Keratinocyte (primary cell): ENCODE data around the gene GALR3. TPM values are rescaled to one million over a fixed set of nuclear protein-coding genes. Genes with fewer than 3 reads are reported as not detected.

ENCODE experiments used
- DNase-seq: peaks from one replicate; pipeline ENCODE4 v3.0.0-alpha.2; 2011; ENCODE audit warnings: low read depth, missing footprints, low spot score
- FAIRE-seq: peaks from 2 replicates; lab custom pipeline; 2011; peaks lifted over from hg19 to GRCh38; lab: Jason Lieb, UNC
- H2AFZ ChIP-seq: 2 replicates; pipeline ENCODE4 v1.6.0; 2012; ENCODE audit warnings: low read length, control low read depth, inconsistent platforms; ENCODE audit not compliant: control insufficient read depth
- H3K27ac ChIP-seq: 2 replicates; pipeline ENCODE4 v1.5.1; 2011; ENCODE audit warnings: low read length; ENCODE audit not compliant: control insufficient read depth, insufficient read depth
- H3K27me3 ChIP-seq: 3 replicates; pipeline ENCODE4 v1.6.0; 2011; ENCODE audit warnings: low read length; ENCODE audit not compliant: control insufficient read depth, insufficient read depth; ENCODE audit errors: extremely low read depth
- H3K36me3 ChIP-seq, 2 experiments: 2 replicates in 1 of 2; 3 replicates in 1 of 2; pipeline ENCODE4 v1.5.1; 2011; ENCODE audit warnings: low read length in 2 of 2, mild to moderate bottlenecking in 1 of 2; ENCODE audit not compliant: control insufficient read depth in 2 of 2, insufficient read depth in 2 of 2; ENCODE audit errors: extremely low read depth in 1 of 2
- H3K4me1 ChIP-seq: 3 replicates; pipeline ENCODE4 v1.5.1; 2011; ENCODE audit warnings: low read length; ENCODE audit not compliant: control insufficient read depth, insufficient read depth; ENCODE audit errors: extremely low read depth
- H3K4me2 ChIP-seq: 3 replicates; pipeline ENCODE4 v1.6.0; 2011; ENCODE audit warnings: low read depth, low read length; ENCODE audit not compliant: control insufficient read depth, insufficient read depth; ENCODE audit errors: extremely low read depth
- H3K4me3 ChIP-seq, 3 experiments: fragments of 200-600 bp in 1 of 3; sonication (generic) in 1 of 3; 2 replicates in 2 of 3; 3 replicates in 1 of 3; pipeline ENCODE4 v1.5.1; 2011 to 2016; ENCODE audit warnings: low read length in 3 of 3, mild to moderate bottlenecking in 3 of 3, control low read depth in 2 of 3, inconsistent platforms in 1 of 3, low read depth in 1 of 3, mixed read lengths in 1 of 3, mixed run types in 1 of 3, moderate library complexity in 1 of 3; ENCODE audit not compliant: control insufficient read depth in 2 of 3, insufficient read depth in 2 of 3; ENCODE audit errors: extremely low read depth in 1 of 3
- H3K79me2 ChIP-seq: 2 replicates; pipeline ENCODE4 v1.6.0; 2012; ENCODE audit warnings: low read length; ENCODE audit not compliant: control insufficient read depth, insufficient read depth
- H3K9ac ChIP-seq: 3 replicates; pipeline ENCODE4 v1.6.0; 2011; ENCODE audit warnings: low read length; ENCODE audit not compliant: control insufficient read depth, insufficient read depth; ENCODE audit errors: extremely low read depth
- H3K9me1 ChIP-seq: 3 replicates; pipeline ENCODE4 v1.6.0; 2011; ENCODE audit warnings: low read length; ENCODE audit not compliant: control insufficient read depth, insufficient read depth; ENCODE audit errors: extremely low read depth
- H3K9me3 ChIP-seq: 2 replicates; pipeline ENCODE4 v1.5.1; 2012; ENCODE audit warnings: low read depth, low read length; ENCODE audit not compliant: control insufficient read depth
- H4K20me1 ChIP-seq: 3 replicates; pipeline ENCODE4 v1.6.0; 2011; ENCODE audit warnings: low read length; ENCODE audit not compliant: control insufficient read depth, insufficient read depth; ENCODE audit errors: extremely low read depth
- EZH2 ChIP-seq: IDR thresholded peaks from one replicate; pipeline ENCODE4 v1.6.1; 2012; ENCODE audit warnings: inconsistent platforms, mild to moderate bottlenecking, low read length, moderate library complexity
- dilution Hi-C: fragments of 300-500 bp; cut with MboI; formaldehyde crosslinking; loops from one replicate; pipeline ENCODE4 v1.7.0; 2020; ENCODE audit warnings: low sequenced_read_pairs; ENCODE audit not compliant: extremely low pct_ligation_motif_present
- polyA plus RNA-seq, 5 experiments: library from polyadenylated mRNA; depleted of rRNA in 3 of 5; stranded (reverse) in 3 of 5; stranded (forward) in 1 of 5; unstranded in 1 of 5; fragments of >200 nt; gene quantifications; 1 replicate in 1 of 5; 2 replicates in 3 of 5; 3 replicates in 1 of 5; pipeline versions ENCODE4 v1.2.1 to v1.2.3, GENCODE V29; 2011 to 2012; ENCODE audit warnings: missing spikeins in 2 of 5, low read depth in 1 of 5, low replicate concordance in 1 of 5
- TF ChIP-seq, protein P1 (sequence below), 3 experiments: IDR thresholded peaks in 1 of 3; conservative IDR thresholded peaks in 1 of 3; optimal IDR thresholded peaks in 1 of 3; 2 replicates in 2 of 3; 3 replicates in 1 of 3; pipeline versions ENCODE3 to v1.5.1; 2011; ENCODE audit warnings: low read length in 3 of 3, mild to moderate bottlenecking in 3 of 3, moderate library complexity in 2 of 3, control low read depth in 1 of 3, inconsistent platforms in 1 of 3; ENCODE audit not compliant: insufficient read depth in 2 of 3; ENCODE audit errors: extremely low read depth in 1 of 3

The GALR3 gene
- polyA plus RNA-seq, 1 donor (not counting 4 experiments of a cell fraction or from before 2014, with no cell fraction given) = not detected

DNA sequence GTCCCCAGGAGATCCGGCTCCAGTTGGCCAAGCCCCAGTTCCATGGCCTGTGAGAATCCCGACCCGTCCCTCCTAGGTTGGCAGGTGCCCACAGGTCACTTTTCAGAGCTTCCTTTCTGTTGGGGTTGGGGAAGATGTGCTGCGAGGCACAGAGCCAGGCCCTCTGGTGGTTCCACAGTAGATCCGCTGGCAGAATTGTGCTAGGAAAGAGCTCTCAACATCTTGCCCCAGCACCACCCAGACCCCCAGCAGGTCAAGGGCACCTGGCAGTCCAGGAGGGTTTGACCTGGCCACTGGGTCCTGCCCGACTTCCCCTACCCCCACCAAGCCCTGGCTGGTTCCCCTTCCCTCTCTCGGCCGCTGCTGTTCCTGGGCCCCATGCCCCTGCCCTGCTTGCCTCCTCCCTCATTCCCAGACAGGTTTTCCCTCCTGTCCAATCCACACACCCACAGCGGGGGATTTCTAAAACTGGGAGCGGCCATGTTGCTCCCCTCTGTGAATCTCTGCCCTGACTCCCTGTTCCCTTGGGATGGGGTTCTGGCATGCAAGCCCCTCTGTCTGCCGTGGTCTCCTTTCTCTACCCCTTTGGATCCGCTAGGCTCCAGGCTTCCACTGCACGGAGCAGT, 41.6 kb upstream of the GALR3 start:
- no peaks in the 10 kb centered on the region for H3K9me1 ChIP-seq
- no peak overlapping the region for H3K27ac ChIP-seq
- DNase-seq = no peak
- peaks cover 27% of the 10 kb centered on the region for H3K4me1 ChIP-seq
- H3K4me2 ChIP-seq = no peak overlapping the region
- H3K9me3 ChIP-seq = no peaks in the 10 kb centered on the region
- no peak for TF ChIP-seq EZH2
- TF ChIP-seq, protein P1, sequence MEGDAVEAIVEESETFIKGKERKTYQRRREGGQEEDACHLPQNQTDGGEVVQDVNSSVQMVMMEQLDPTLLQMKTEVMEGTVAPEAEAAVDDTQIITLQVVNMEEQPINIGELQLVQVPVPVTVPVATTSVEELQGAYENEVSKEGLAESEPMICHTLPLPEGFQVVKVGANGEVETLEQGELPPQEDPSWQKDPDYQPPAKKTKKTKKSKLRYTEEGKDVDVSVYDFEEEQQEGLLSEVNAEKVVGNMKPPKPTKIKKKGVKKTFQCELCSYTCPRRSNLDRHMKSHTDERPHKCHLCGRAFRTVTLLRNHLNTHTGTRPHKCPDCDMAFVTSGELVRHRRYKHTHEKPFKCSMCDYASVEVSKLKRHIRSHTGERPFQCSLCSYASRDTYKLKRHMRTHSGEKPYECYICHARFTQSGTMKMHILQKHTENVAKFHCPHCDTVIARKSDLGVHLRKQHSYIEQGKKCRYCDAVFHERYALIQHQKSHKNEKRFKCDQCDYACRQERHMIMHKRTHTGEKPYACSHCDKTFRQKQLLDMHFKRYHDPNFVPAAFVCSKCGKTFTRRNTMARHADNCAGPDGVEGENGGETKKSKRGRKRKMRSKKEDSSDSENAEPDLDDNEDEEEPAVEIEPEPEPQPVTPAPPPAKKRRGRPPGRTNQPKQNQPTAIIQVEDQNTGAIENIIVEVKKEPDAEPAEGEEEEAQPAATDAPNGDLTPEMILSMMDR (optimal IDR thresholded peaks at IDR 0.05 in 1 of 3, IDR thresholded peaks at IDR 0.05 in 1 of 3, conservative IDR thresholded peaks at IDR 0.05 in 1 of 3; ENCODE audit: extremely low read depth in 1 of 3, insufficient read depth in 2 of 3, low read length in 3 of 3) = peak; percentile 42 to 59 (median 55)
- dilution Hi-C loops = no loop called here
- H2AFZ ChIP-seq = no peak overlapping the region
- no peaks in the 10 kb centered on the region for H3K27me3 ChIP-seq
- H3K4me3 ChIP-seq = no peak overlapping the region
- H3K9ac ChIP-seq = no peak overlapping the region
- no peaks in the 10 kb centered on the region for H3K79me2 ChIP-seq
- H3K36me3 ChIP-seq = no peaks in the 10 kb centered on the region
- FAIRE-seq = no peak
- H4K20me1 ChIP-seq = no peaks in the 10 kb centered on the region

DNA sequence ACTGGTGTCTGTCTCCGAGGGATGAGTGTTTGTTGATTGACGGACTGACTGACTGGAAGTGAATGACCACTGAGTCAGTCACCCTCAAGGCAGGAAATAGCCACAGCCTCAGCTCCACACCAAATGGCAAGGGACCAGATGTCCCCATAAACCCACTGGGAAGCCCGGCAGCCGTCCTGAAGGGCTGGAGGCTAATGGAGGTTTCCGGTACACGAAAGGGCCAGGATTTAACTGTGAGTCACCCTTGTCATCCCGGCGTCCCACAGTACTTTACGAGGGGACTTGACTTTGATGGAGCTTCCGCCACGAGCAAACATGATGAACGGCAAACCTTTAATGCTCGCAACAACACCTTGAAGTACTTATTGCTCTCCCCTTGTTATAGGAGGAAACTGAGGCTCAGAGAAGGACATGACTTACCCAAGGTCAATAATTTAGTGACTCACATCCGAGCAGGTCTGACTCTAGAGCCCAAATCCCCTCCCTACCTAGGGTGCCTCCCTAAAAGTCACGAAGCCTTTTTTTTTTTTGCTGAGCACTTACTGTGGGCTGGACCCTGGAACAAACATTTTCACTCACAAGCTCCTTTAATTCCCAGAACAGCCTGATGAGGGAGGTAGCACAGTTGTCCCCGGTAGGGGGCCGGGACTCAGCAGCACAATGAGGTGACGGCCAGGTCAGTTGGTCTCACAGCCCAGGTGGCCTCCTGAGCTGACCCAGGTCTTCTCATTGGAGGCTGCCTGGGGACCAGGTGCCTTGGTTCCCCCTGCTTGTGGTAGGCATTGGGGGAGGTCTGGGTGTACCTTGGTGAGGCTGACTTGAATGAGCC, 40.6 kb upstream of the GALR3 start:
- no peak overlapping the region for H3K9ac ChIP-seq
- no peak overlapping the region for H3K27ac ChIP-seq
- H3K79me2 ChIP-seq = no peaks in the 10 kb centered on the region
- H3K36me3 ChIP-seq = no peaks in the 10 kb centered on the region
- H3K9me1 ChIP-seq = no peaks in the 10 kb centered on the region
- no peak overlapping the region for H2AFZ ChIP-seq
- no peak overlapping the region for H3K4me3 ChIP-seq
- H4K20me1 ChIP-seq = no peaks in the 10 kb centered on the region
- dilution Hi-C loops = no loop called here
- TF ChIP-seq EZH2 = no peak
- TF ChIP-seq, protein P1 (optimal IDR thresholded peaks at IDR 0.05 in 1 of 3, IDR thresholded peaks at IDR 0.05 in 1 of 3, conservative IDR thresholded peaks at IDR 0.05 in 1 of 3; ENCODE audit: extremely low read depth in 1 of 3, insufficient read depth in 2 of 3, low read length in 3 of 3) = no peak
- no peaks in the 10 kb centered on the region for H3K27me3 ChIP-seq
- no peak for FAIRE-seq
- H3K4me1 ChIP-seq = peaks cover 17% of the 10 kb centered on the region
- no peaks in the 10 kb centered on the region for H3K9me3 ChIP-seq
- no peak overlapping the region for H3K4me2 ChIP-seq
- no peak for DNase-seq
